Bronchial epithelial cell (primary cell): Measurements from ENCODE around the gene C11orf24. TPM values are rescaled to one million over a fixed set of nuclear protein-coding genes. Genes with fewer than 3 reads are reported as not detected.

Experiments used
- DNase-seq: peaks from one replicate; pipeline ENCODE4 v3.0.0-alpha.2; 2010; ENCODE audit warnings: low read depth
- FAIRE-seq: peaks from 2 replicates; lab custom pipeline; 2011; peaks lifted over from hg19 to GRCh38; lab: Jason Lieb, UNC
- H3K27me3 ChIP-seq: 2 replicates; pipeline ENCODE4 v1.5.1; 2011; ENCODE audit warnings: low read length; ENCODE audit not compliant: control insufficient read depth, insufficient read depth
- H3K36me3 ChIP-seq: 2 replicates; pipeline ENCODE4 v1.5.1; 2011; ENCODE audit warnings: low read length; ENCODE audit not compliant: control insufficient read depth, insufficient read depth
- H3K4me3 ChIP-seq: 2 replicates; pipeline ENCODE4 v1.5.1; 2011; ENCODE audit warnings: mild to moderate bottlenecking, low read depth, low read length, control low read depth
- total RNA-seq: library from RNA; depleted of rRNA; stranded (reverse); fragments of >200 nt; gene quantifications from 2 replicates; pipeline ENCODE4 v1.2.1, GENCODE V29; 2014
- TF ChIP-seq, protein P1 (sequence below): IDR thresholded peaks from 2 replicates; pipeline ENCODE4 v1.5.1; 2011; ENCODE audit warnings: mild to moderate bottlenecking, moderate library complexity, low read length, control low read depth, inconsistent platforms; ENCODE audit not compliant: insufficient read depth, severe bottlenecking

The C11orf24 gene
- total RNA-seq, 1 donor from 2014 or later, result 13.2 TPM

DNA sequence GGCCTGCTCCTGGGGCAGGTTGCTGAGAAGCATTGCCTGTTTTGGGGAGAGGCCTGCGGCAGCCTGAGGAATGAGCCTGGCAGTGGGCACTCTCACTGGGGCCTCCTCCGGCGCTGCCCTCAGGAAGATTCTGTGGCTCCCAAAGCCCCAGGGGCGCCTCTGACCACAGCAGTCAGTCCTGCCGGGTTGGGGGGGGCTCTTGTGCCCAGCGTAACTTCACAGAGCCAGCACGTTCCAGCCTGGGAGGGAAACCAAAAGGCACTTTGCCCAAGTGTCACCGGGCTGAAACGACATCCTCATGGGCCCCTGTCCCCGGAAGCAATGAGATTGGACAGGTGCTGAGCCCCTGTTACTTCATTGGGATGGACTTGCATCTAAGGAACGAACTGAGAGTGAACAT, 36.3 kb upstream of the C11orf24 start:
- TF ChIP-seq, protein P1, sequence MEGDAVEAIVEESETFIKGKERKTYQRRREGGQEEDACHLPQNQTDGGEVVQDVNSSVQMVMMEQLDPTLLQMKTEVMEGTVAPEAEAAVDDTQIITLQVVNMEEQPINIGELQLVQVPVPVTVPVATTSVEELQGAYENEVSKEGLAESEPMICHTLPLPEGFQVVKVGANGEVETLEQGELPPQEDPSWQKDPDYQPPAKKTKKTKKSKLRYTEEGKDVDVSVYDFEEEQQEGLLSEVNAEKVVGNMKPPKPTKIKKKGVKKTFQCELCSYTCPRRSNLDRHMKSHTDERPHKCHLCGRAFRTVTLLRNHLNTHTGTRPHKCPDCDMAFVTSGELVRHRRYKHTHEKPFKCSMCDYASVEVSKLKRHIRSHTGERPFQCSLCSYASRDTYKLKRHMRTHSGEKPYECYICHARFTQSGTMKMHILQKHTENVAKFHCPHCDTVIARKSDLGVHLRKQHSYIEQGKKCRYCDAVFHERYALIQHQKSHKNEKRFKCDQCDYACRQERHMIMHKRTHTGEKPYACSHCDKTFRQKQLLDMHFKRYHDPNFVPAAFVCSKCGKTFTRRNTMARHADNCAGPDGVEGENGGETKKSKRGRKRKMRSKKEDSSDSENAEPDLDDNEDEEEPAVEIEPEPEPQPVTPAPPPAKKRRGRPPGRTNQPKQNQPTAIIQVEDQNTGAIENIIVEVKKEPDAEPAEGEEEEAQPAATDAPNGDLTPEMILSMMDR, result no peak
- no peak for FAIRE-seq
- no peaks in the 10 kb centered on the region for H3K36me3 ChIP-seq
- DNase-seq, result no peak
- H3K27me3 ChIP-seq, result no peaks in the 10 kb centered on the region
- no peak overlapping the region for H3K4me3 ChIP-seq

DNA sequence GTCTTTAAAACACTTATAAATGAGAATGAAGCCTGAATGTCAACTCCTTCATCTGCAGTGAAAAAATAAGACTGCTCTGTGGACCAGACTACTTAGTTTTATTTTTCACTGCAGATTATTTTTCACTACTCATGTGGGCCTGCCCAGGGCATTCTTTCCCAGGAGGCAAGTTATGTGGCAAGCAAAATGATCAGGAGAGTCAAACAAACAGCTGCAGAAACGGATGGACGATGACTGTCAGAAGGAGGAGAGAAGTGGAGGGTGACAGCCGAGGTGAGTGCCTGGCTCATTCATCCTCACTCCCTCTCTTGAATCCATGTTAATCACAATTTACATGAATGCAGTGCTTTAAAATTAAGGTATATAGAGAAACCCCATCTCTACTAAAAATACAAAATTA, 34.9 kb upstream of the C11orf24 start:
- Histone ChIP-seq H3K27me3 (no peaks in the 10 kb centered on the region), H3K36me3 (no peaks in the 10 kb centered on the region), H3K4me3 (no peak overlapping the region)
- FAIRE-seq (no peak), DNase-seq (no peak)
- TF ChIP-seq, protein P1, result no peak

DNA sequence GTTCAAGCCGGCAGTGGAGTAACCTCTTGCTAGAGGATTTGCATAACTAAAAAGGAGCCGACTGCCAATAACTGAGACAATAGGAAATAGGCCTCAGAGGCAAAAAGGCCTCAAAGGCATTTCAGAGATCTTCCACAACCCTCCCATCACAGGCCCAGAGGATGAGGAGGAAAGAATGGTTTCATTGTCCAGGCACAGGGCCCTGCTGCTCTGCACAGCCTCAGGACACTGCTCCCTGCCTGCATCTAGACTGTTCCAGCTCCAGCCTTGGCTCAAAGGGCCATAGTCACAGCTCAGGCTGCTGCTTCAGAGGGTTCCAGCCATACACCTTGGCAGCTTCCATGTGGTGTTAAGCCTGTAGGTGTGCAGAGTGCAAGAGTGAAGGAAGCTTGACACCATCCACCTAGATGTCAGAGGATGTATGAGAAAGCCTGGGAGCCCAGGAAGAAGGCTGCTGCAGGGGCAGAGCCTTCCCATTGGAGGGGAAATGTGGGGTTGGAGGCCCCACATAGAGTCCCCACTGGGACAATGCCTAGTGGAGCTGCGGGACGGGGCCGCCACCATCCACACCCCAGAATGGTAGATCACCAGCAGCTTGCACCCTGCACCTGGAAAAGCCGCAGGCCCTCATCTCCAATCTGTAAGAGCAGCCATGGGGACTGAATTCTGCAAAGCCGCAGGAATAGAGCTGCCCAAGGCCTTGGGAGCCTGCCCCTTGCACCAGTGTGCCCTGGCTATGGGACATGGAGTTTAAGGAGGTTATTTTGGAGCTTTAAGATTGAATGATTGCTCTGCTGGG, 32.4 kb upstream of the C11orf24 start:
- TF ChIP-seq, protein P1, result no peak
- no peak overlapping the region for H3K4me3 ChIP-seq
- FAIRE-seq (no peak), DNase-seq (no peak)
- H3K27me3 ChIP-seq, result no peaks in the 10 kb centered on the region
- no peaks in the 10 kb centered on the region for H3K36me3 ChIP-seq

DNA sequence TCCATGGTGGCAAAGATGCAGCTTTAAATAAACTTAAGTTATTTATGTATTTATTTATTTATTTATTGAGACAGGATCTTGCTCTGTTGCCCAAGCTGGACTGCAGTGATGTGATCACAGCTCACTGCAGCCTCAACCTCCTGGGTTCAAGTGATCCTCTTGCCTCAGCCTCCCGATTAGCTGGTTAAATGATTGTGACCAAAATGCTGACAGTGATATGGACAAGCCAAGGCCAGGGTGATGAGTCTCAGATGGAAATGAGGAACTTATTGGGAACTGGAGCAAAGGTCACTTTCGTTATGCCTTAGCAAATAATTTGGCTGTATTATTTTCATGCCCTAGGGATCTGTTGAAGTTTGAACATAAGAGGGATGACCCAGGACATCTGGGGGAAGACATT, 31.3 kb upstream of the C11orf24 start:
- FAIRE-seq, result no peak
- Histone ChIP-seq H3K27me3 (no peaks in the 10 kb centered on the region), H3K36me3 (no peaks in the 10 kb centered on the region), H3K4me3 (no peak overlapping the region)
- TF ChIP-seq, protein P1, result no peak
- no peak for DNase-seq

DNA sequence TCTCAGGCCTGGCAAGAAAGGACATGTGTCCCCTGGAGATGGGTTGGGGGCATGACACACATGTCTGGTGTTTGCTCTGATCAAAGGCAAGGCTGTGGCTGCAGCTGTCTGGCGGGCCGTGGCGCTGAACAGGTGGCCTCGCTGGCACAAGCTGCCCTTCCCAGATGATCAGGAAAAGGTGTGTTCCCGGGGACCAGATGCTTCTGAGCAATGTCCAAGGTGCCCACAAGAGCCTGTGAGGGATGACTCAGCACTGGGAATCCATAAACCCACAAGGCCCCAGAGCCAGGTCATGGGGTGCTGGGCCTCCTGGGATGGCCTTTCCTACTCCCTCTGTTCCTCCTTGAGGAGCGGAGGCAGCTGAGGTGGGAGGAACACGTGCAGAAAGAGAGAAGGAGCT, 30.9 kb upstream of the C11orf24 start:
- no peak for FAIRE-seq
- Histone ChIP-seq H3K36me3 (no peaks in the 10 kb centered on the region), H3K4me3 (no peak overlapping the region), H3K27me3 (no peaks in the 10 kb centered on the region)
- DNase-seq, result peak; percentile 54
- TF ChIP-seq, protein P1, result no peak
